Sigmoid colon (tissue), 7 donors: ENCODE results near the gene SIGLEC9. TPM values are rescaled to one million over a fixed set of nuclear protein-coding genes. Genes with fewer than 3 reads are reported as not detected.

Experiments
- DNase-seq: peaks from one replicate; pipeline ENCODE4 v3.0.0-alpha.2; 2019
- H3K27ac ChIP-seq, 4 donors: fragments of 200-600 bp; sonication (generic); one replicate each; pipeline ENCODE4 v1.5.1; 2016 to 2019; ENCODE audit warnings: mild to moderate bottlenecking in 1 of 4
- H3K27me3 ChIP-seq, 3 donors: fragments of 200-600 bp; sonication (generic); one replicate each; pipeline ENCODE4 v1.5.1; 2019; ENCODE audit warnings: mild to moderate bottlenecking in 1 of 3
- H3K36me3 ChIP-seq, 4 donors: fragments of 200-600 bp; sonication (generic); one replicate each; pipeline ENCODE4 v1.5.1; 2016 to 2019
- H3K4me1 ChIP-seq, 4 donors: fragments of 200-600 bp; sonication (generic); one replicate each; pipeline ENCODE4 v1.5.1; 2017 to 2019
- H3K4me3 ChIP-seq, 4 donors: fragments of 200-600 bp; sonication (generic); one replicate each; pipeline ENCODE4 v1.5.1; 2017 to 2019; ENCODE audit warnings: mild to moderate bottlenecking in 2 of 4, moderate library complexity in 1 of 4
- H3K9me3 ChIP-seq, 4 donors: fragments of 200-600 bp in 3 of 4; sonication (generic) in 3 of 4; one replicate each; pipeline versions ENCODE4 v1.5.1 to v1.6.1; 2013 to 2019
- EP300 ChIP-seq, 4 donors: sonication (generic); formaldehyde crosslinking; IDR thresholded peaks; one replicate each; pipeline ENCODE4 v1.6.1; 2017; ENCODE audit warnings: antibody characterized with exemption in 4 of 4
- POLR2A ChIP-seq, 2 donors: fragments of 450-650 bp; IDR thresholded peaks; one replicate each; pipeline ENCODE4 v1.6.1; 2016; ENCODE audit warnings: antibody characterized with exemption in 2 of 2, mild to moderate bottlenecking in 2 of 2, moderate library complexity in 2 of 2
- POLR2AphosphoS5 ChIP-seq, 4 donors: sonication (generic); formaldehyde crosslinking; IDR thresholded peaks; one replicate each; pipeline ENCODE4 v1.6.1; 2017; ENCODE audit warnings: antibody characterized with exemption in 4 of 4
- WGBS, 2 donors: extraction: QIAGEN DNeasy Blood & Tissue Kit; methylation state at CpG; one replicate each; pipeline ENCODE4 v1.1.7; 2013; 5-methylcytosine and 5-hydroxymethylcytosine counted together
- intact Hi-C: fragments of 100-400 bp; cut with DNase I; formaldehyde crosslinking; loops from one replicate; pipeline ENCODE4 v1.15.1; 2023
- polyA plus RNA-seq, 3 donors: library from polyadenylated mRNA; stranded (reverse); fragments of 200-250 nt; gene quantifications; one replicate each; pipeline ENCODE4 v1.2.3, GENCODE V29; 2013
- total RNA-seq, 4 donors: library from RNA; depleted of rRNA; stranded (reverse); fragments of >200 nt; gene quantifications; one replicate each; pipeline ENCODE4 v1.1.0, GENCODE V29; 2016
- TF ChIP-seq, protein P1 (sequence below), 4 experiments: fragments of 450-650 bp in 3 of 4; fragments of 200-600 bp in 1 of 4; IDR thresholded peaks; one replicate each; pipeline ENCODE4 v1.5.1; 2016 to 2019; ENCODE audit warnings: antibody characterized with exemption in 4 of 4, mild to moderate bottlenecking in 3 of 4, moderate library complexity in 2 of 4
- donor health status: healthy with polysubstance abuse.
- donor health status: Bipolar disorder and iron deficiency.
- donor health status: healthy.

The SIGLEC9 gene
- total and polyA plus RNA-seq, 7 donors: 2.4 to 9.5 (median 5.4) TPM

DNA sequence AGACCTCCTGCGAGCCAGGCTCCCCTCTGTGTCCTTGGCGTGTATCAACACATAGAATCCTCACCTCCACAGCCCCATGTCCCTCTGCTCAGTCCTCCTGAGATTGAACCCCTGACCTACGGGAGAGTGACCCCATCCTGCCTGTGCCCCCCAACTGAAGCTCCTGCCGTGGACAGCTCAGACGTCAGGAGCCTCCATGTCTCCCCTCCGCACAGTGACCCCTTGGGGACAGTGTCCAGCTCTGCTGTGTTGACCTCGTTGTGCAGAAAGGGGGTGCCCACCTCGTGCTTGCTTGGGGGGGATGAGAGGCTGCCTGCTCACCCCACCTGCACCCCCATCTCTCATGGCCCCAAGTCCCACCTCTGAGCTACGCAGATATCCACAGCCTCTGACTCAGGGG lies 490 bp upstream of the SIGLEC9 start:
- Histone ChIP-seq H3K36me3 (no peaks in the 10 kb centered on the region), H3K27ac (peak overlapping the region; percentile 24 to 48 (median 36)), H3K4me1 (no peaks in the 10 kb centered on the region), H3K4me3 (no peak overlapping the region), H3K27me3 (peaks cover 0 to 23% (median 0%) of the 10 kb centered on the region in 3 donors), H3K9me3 (no peaks in the 10 kb centered on the region)
- peak; percentile 60 for DNase-seq
- intact Hi-C loops: no loop called here
- 79 to 91% methylated on average over 9 of the region's 9 CpGs for WGBS, 2 donors
- TF ChIP-seq EP300 (IDR thresholded peaks at IDR 0.05) (no peak), POLR2A (IDR thresholded peaks at IDR 0.05) (no peak), POLR2AphosphoS5 (IDR thresholded peaks at IDR 0.05) (no peak)
- TF ChIP-seq, protein P1, sequence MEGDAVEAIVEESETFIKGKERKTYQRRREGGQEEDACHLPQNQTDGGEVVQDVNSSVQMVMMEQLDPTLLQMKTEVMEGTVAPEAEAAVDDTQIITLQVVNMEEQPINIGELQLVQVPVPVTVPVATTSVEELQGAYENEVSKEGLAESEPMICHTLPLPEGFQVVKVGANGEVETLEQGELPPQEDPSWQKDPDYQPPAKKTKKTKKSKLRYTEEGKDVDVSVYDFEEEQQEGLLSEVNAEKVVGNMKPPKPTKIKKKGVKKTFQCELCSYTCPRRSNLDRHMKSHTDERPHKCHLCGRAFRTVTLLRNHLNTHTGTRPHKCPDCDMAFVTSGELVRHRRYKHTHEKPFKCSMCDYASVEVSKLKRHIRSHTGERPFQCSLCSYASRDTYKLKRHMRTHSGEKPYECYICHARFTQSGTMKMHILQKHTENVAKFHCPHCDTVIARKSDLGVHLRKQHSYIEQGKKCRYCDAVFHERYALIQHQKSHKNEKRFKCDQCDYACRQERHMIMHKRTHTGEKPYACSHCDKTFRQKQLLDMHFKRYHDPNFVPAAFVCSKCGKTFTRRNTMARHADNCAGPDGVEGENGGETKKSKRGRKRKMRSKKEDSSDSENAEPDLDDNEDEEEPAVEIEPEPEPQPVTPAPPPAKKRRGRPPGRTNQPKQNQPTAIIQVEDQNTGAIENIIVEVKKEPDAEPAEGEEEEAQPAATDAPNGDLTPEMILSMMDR (IDR thresholded peaks at IDR 0.05): no peak

DNA sequence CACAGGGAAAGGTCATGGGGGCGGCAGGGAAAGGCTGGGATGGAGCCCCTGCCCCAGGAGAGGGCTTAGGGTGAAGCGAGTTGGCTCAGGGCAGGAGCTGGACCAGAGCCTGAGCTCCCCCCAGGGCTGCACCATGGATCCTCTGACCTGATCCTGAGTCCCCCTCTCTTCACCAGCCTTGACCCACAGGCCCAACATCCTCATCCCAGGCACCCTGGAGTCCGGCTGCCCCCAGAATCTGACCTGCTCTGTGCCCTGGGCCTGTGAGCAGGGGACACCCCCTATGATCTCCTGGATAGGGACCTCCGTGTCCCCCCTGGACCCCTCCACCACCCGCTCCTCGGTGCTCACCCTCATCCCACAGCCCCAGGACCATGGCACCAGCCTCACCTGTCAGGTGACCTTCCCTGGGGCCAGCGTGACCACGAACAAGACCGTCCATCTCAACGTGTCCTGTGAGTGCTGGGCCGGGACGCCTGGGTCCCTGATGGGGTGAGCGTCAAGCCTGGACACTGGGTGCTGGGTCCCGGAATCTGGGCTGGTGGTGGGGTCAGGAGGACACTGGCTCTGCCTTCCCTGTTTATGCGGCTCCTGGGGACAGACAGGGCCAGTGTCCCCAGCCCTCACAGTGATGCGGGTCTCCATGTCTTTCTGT lies 842 bp downstream of the SIGLEC9 start:
- Histone ChIP-seq H3K4me3 (peak overlapping the region in 2 of 4 donors; percentile 28 to 29), H3K9me3 (no peaks in the 10 kb centered on the region), H3K27me3 (peaks cover 0 to 23% (median 0%) of the 10 kb centered on the region in 3 donors), H3K27ac (peak overlapping the region; percentile 8 to 54 (median 28)), H3K4me1 (no peaks in the 10 kb centered on the region), H3K36me3 (no peaks in the 10 kb centered on the region)
- no peak for TF ChIP-seq POLR2A (IDR thresholded peaks at IDR 0.05)
- TF ChIP-seq, protein P1 (IDR thresholded peaks at IDR 0.05): no peak
- no peak for TF ChIP-seq POLR2AphosphoS5 (IDR thresholded peaks at IDR 0.05)
- no peak for TF ChIP-seq EP300 (IDR thresholded peaks at IDR 0.05)
- WGBS, 2 donors: 87 to 92% methylated on average over 16 of the region's 16 CpGs
- peak; percentile 56 for DNase-seq
- intact Hi-C loops: no loop called here

- H3K27ac ChIP-seq: peak overlapping the region; percentile 5 to 39 (median 13)
Measured at GRCh38 chr19:51127032-51127431, 2.3 kb downstream of the SIGLEC9 start.

GRCh38 chr19:51127755-51128154 lies 3.0 kb downstream of the SIGLEC9 start:
- no peaks in the 10 kb centered on the region for H3K9me3 ChIP-seq
- H3K27ac ChIP-seq: peak overlapping the region in 1 of 4 donors; percentile 48
- TF ChIP-seq EP300 (IDR thresholded peaks at IDR 0.05) (no peak), POLR2AphosphoS5 (IDR thresholded peaks at IDR 0.05) (peak in 3 of 4 donors; percentile 48 to 69 (median 55)), POLR2A (IDR thresholded peaks at IDR 0.05) (peak in 1 of 2 donors; percentile 21)
- no peak overlapping the region for H3K4me3 ChIP-seq
- WGBS, 2 donors: 51 to 80% methylated on average over 4 of the region's 4 CpGs
- H3K4me1 ChIP-seq: no peaks in the 10 kb centered on the region
- DNase-seq: peak; percentile 79
- H3K27me3 ChIP-seq: peaks cover 0 to 36% (median 0%) of the 10 kb centered on the region in 3 donors
- intact Hi-C loops: no loop called here
- H3K36me3 ChIP-seq: no peaks in the 10 kb centered on the region

More at GRCh38 chr19:51127032-51127431, 2.3 kb downstream of the SIGLEC9 start:
- DNase-seq: peak; percentile 56
- Histone ChIP-seq H3K4me3 (peak overlapping the region in 1 of 4 donors; percentile 29), H3K9me3 (no peaks in the 10 kb centered on the region), H3K27me3 (peaks cover 0 to 35% (median 0%) of the 10 kb centered on the region in 3 donors), H3K36me3 (no peaks in the 10 kb centered on the region), H3K4me1 (no peaks in the 10 kb centered on the region)
- TF ChIP-seq POLR2A (IDR thresholded peaks at IDR 0.05): no peak
- TF ChIP-seq, protein P1 (IDR thresholded peaks at IDR 0.05): no peak
- TF ChIP-seq EP300 (IDR thresholded peaks at IDR 0.05): no peak
- TF ChIP-seq POLR2AphosphoS5 (IDR thresholded peaks at IDR 0.05): no peak
- intact Hi-C loops: no loop called here
- WGBS, 2 donors: 76 to 79% methylated on average over 6 of the region's 6 CpGs

DNA sequence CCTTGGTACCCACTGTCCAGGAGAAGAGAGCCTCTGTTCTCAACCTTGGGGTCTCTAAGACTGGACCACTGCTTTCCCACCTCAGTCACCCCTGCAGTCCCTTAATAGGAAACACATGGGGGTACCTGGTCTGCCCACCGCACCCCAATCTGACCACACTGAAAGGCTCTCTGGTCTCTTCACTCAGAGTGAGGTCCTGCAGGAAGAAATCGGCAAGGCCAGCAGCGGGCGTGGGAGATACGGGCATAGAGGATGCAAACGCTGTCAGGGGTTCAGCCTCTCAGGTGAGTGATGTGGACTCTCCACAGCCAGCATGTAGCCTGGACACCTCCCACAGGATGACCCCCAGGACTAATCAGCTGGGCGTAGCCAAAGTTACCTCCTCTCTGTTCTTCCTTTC lies 3.5 kb downstream of the SIGLEC9 start:
- 55 to 83% methylated on average over 7 of the region's 7 CpGs for WGBS, 2 donors

More for the DNA sequence above, 3.5 kb downstream of the SIGLEC9 start:
- Histone ChIP-seq H3K4me1 (no peaks in the 10 kb centered on the region), H3K27ac (peak overlapping the region in 1 of 4 donors; percentile 48), H3K9me3 (no peaks in the 10 kb centered on the region), H3K4me3 (no peak overlapping the region), H3K36me3 (no peaks in the 10 kb centered on the region), H3K27me3 (peaks cover 0 to 31% (median 0%) of the 10 kb centered on the region in 3 donors)
- peak; percentile 46 for DNase-seq
- TF ChIP-seq POLR2AphosphoS5 (IDR thresholded peaks at IDR 0.05): no peak
- no peak for TF ChIP-seq POLR2A (IDR thresholded peaks at IDR 0.05)
- no peak for TF ChIP-seq EP300 (IDR thresholded peaks at IDR 0.05)
- TF ChIP-seq, protein P1 (IDR thresholded peaks at IDR 0.05): no peak
- intact Hi-C loops: no loop called here
